Stimulated activated naive CD8-positive, alpha-beta T cell treated with anti-CD3 and anti-CD28 coated beads, Interleukin-15, Interleukin-2, amounts not matched to agents 100 U/mL and 50 U/mL, for 24 hours (primary cell): Measurements from ENCODE around the gene NTN3.
A peak's percentile ranks its signal among the peaks of the same experiment; 100 is the strongest.
"Not testable (repeated sequence)": the region's sequence is repeated elsewhere in the genome, so short reads cannot be mapped to it uniquely, and the experiment has no call there.

Source experiments
- ATAC-seq: fragments of 150-1000 bp; cut with Tn5 transposase; one replicate; pipeline ENCODE4 v1.10.0; 2021
- DNase-seq: peaks from one replicate; pipeline ENCODE4 v3.0.0; 2021

Gene NTN3

GRCh38 chr16:2471016-2471652 lies at the start of gene NTN3:
Gene NTN3 (plus strand): TSS chr16:2471297. CDS start chr16:2471702, 405 bp downstream.
- no peak for ATAC-seq

GRCh38 chr16:2422123-2422867 lies 48.8 kb upstream of the NTN3 start:
- DNase-seq (no peak), ATAC-seq (no peak)

More at GRCh38 chr16:2471016-2471652, at the start of gene NTN3:
- DNase-seq: peak; percentile 32

- no peak for ATAC-seq
- DNase-seq: no peak
Measured at GRCh38 chr16:2424061-2425007, 46.8 kb upstream of the NTN3 start.

- ATAC-seq: no peak
- no peak for DNase-seq
Measured at GRCh38 chr16:2425008-2425518, 46.0 kb upstream of the NTN3 start.

- DNase-seq: no peak
- no peak for ATAC-seq
Measured at GRCh38 chr16:2425825-2426430, 45.2 kb upstream of the NTN3 start.

- no peak for DNase-seq
Measured at GRCh38 chr16:2426941-2427361, 44.1 kb upstream of the NTN3 start.

GRCh38 chr16:2427526-2427925 lies 43.6 kb upstream of the NTN3 start:
- ATAC-seq (no peak), DNase-seq (no peak)

More at GRCh38 chr16:2426941-2427361, 44.1 kb upstream of the NTN3 start:
- no peak for ATAC-seq

- ATAC-seq (no peak), DNase-seq (peak; percentile 38)
Measured at GRCh38 chr16:2428051-2428783, 42.9 kb upstream of the NTN3 start.

GRCh38 chr16:2428784-2429033 lies 42.4 kb upstream of the NTN3 start:
- ATAC-seq (peak; percentile 29), DNase-seq (no peak)

GRCh38 chr16:2429034-2429770 lies 41.9 kb upstream of the NTN3 start, which contains the start of gene CCNF:
Gene CCNF (plus strand): TSS chr16:2429447. CDS start chr16:2429482, 35 bp downstream.
- peak; percentile 97 for ATAC-seq
- peak; percentile 99 for DNase-seq

GRCh38 chr16:2429771-2430663 lies 41.1 kb upstream of the NTN3 start:
- DNase-seq (no peak), ATAC-seq (no peak)

GRCh38 chr16:2432286-2432685 lies 38.8 kb upstream of the NTN3 start:
- DNase-seq (no peak), ATAC-seq (no peak)

GRCh38 chr16:2432801-2433505 lies 38.1 kb upstream of the NTN3 start:
- ATAC-seq (no peak), DNase-seq (no peak)

- not testable (repeated sequence) for DNase-seq, ATAC-seq
Measured at GRCh38 chr16:2435236-2435635, 35.9 kb upstream of the NTN3 start.

GRCh38 chr16:2436110-2436509 lies 35.0 kb upstream of the NTN3 start:
- DNase-seq: no peak
- no peak for ATAC-seq

GRCh38 chr16:2437032-2437790 lies 33.9 kb upstream of the NTN3 start:
- ATAC-seq: no peak
- no peak for DNase-seq

GRCh38 chr16:2438121-2438520 lies 33.0 kb upstream of the NTN3 start:
- DNase-seq (no peak), ATAC-seq (no peak)

- DNase-seq (no peak), ATAC-seq (no peak)
Measured at GRCh38 chr16:2439598-2439997, 31.5 kb upstream of the NTN3 start.
